Activated CD4-positive, alpha-beta T cell treated with anti-CD3 and anti-CD28 coated beads for 1 hour (primary cell): ENCODE measurements around the gene SORCS2.

Experiments
- DNase-seq: peaks from one replicate; pipeline ENCODE4 v3.0.0-alpha.2; 2020

Gene SORCS2

DNA sequence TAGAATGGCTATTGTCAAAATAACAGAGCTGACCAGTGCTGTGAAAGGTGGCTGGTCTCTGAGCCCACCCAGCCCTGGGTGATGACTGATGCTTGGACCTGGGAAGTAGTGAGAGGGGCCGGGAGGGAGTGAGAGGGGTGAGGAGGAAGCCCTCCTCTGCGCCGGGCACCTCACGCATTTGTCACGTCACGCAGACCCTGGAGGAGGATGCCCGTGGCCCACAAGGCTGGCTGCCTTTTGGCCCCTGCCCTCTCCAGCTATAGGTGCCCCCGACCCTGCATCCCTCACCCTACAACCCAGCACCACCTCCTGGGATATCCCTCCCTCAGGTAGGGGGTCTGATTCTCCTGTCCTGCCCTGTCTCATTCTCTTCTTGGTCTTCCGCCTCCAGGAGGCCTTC, 539.9 kb downstream of the SORCS2 start:
- DNase-seq = no peak

DNA sequence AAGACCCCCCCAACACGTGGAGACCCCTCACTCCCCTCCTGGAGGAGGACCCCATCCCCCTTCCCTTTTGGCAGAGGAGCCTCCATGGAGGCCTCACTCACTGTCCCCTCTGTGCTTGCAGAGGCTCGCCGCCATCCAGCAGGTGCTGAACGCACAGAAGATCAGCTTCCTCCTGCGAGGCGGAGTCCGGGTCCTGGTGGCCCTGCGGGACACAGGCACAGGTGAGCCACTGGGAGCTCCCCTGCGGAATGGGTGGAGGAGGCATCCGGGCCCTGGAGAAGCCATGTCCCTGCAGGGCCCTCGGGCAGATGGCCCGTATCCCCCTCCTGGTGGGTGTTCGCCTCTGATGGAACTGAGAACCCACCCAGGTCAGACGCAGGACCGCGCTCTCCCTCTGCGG, 540.9 kb downstream of the SORCS2 start:
- no peak for DNase-seq

DNA sequence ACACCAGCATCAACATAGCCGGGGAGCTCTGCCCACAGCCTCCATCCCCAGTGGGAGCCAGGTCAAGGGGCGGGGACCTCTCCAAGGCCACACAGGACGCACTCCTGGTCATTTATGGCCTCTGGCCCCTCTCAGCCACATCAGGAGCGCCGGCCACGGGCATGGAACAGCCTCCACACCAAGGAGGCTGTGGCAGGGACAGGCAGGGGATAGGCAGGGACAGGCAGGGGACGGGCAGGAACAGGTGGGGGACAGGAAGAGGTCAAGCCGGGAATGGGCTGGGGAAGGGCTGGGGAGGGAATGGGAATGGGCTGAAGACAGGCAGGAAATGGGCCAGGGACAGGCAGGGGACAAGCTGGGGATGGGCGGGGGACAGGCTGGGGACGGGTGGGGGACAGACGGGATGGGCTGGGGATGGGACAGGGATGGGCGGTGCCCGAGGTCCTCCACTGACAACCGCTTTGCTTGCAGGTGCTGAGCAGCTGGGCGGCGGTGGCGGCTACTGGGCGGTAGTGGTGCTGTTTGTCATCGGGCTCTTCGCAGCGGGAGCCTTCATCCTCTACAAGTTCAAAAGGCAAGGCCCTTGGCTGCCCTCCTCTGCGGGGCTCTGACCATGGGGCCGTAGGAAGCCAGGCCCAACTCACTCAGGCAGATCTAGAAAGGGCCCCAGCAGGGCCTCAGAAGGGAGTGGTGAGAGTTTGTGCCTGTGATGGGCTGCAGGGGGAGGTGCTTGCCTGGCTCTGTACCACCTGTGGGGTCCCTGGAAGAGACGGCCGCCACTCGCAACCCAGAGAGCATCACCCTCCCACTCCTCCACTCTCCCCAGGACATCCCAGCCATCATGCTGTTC, 541.7 kb downstream of the SORCS2 start:
- no peak for DNase-seq

DNA sequence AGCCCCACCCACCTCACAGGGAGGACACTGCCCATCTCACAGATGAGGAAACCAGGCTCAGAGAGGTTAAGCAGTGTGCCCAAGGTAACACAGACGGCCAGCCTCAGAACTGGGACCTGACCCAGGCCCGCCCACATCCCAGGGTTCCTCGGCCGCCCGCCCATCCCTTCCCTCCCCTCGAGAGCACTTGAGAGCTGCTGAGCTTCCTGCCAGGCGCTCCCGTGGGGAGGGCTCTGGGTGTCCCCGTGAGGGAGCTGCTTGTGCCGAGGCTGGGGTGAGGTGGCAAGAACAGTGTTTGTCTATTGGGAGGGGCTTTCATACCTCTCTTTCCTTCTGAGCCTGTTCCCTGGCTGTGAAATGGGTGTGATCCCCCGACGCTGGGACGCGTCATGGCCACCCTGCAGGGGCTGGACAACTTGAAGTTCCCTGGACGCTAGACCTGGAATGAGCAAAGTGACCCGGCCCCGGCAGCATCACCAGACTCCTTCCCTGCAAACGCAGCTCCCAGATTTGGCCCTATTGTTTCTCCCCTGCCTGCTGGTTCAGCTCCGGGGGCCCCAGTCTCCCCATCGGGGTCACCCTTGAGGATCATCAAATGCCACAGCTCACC, 542.4 kb downstream of the SORCS2 start:
- DNase-seq = no peak

DNA sequence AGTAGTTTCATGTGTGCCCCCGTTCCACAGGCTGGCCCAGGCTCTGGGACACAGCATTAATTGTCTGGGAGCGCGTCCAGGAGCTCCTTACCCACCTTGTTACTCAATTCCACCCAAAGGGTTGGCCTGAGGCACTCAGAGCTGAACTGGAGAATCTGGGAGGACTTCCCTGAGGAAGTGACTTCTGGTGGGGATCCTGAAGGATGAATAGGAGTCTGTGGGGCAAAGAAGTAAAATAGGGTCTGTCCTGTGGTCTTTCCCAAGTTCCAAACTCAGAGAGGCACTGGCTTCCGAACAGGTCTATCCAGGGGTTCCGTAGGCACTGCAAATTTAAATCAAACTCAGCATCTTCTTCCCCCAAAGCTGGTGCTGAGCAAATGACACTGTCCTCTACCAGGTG, 543.1 kb downstream of the SORCS2 start:
- no peak for DNase-seq

DNA sequence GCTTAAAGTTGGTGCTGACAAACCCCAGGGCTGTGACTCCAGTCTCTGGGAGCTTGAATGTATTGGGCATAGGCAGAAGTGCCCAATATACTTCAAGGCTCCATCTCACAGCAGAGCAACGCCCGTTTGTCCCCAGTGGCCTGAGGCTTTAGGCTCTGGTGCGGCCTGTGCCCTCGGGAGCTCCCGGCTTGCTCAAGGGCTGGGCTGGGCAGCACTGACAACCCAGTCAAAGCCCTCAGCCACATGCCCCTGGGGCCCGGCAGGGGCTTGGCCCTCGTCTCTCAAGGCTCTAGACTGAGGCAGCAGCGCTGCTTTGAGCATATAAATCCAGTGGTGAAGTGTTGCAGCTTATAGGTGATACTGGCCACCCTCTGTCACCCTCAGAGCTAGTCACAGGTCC, 543.6 kb downstream of the SORCS2 start:
- no peak for DNase-seq

DNA sequence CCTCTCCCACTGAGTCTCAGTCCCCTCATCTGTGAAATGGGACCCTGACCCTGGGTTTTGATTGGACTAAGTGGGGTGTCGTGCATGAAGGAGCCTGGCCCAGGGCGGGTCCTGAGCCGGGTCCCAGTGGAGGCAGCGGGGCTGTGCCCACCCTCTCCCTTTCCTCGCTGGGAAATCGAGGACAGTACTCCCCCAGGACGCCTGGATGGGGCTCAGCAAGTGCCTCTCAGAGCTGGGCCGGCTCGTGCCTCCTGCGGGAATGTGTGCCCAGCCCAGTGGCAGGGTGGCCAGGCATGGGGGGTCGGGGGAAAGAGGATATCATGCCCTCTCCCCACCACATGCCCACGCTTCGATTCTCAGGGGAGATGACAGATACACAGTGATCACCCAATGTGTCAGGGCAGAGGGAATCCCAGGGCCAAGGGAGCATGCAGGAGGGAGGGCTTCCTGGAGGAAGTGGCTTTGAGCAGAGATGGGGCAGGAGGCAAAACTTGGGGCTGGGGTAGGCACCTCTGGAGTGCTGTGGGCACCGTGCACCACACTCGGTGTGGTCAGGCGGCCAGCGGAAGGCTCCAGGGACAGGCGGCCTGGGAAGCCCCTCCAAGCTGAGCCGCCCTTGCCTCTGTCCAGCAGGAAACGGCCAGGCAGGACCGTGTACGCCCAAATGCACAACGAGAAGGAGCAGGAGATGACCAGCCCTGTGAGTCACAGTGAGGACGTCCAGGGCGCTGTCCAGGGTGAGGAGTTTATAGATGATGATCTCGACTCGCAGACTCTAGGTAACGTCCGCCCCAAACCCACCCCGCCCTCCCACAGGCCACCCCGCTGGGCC, 544.3 kb downstream of the SORCS2 start:
- DNase-seq = no peak

DNA sequence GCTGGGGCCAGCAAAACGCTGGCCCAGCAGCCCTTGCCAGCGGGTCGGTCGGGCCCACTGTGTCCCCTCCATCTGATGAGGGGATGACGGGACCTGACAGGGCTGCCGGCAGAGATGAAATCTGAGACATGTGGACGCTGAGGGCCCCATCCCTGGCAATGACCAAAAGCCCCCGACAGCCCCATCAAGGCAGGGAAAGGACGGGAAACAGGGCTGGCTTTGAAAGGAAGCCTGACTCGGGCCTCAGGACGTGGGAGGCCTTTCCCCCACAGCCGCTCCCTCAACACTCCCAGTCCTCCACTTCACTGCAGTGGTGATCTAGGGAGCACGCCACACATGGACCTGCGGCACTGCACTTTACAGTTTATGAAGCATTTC, 544.9 kb downstream of the SORCS2 start:
- DNase-seq = no peak

DNA sequence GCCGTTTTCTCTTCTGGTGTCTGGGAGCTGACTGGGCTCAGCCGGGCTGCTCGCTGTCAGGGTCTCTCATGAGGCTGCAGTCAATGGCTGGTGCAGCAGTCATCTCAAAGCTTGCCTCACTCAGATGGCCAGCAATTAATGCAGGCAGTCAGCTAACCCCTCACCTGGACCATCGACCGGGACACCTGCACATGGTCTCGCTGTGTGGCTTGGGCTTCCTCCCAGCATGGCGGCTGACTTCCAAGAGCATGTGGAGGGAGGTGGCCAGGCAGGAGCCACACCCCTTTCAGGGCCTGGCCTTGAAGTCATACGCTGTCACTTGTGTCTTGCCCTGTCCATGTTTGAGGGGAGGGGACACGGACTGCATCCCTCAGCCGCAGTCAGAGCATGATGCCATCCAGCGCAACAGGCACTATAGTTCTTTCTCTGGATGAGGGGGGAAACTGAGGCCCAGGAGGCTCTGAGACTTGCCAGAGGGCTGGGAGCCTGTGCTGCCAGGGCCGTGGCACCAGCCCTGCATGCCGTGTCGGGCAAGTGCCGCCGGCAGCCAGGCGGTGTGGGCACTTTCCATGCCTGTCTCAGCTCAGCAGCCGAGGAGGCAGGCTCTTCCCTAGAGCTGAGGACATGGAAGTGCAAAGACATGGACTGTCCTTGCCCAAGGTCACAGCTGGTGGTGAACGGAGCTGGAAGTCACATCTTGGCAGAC, 545.6 kb downstream of the SORCS2 start:
- no peak for DNase-seq

DNA sequence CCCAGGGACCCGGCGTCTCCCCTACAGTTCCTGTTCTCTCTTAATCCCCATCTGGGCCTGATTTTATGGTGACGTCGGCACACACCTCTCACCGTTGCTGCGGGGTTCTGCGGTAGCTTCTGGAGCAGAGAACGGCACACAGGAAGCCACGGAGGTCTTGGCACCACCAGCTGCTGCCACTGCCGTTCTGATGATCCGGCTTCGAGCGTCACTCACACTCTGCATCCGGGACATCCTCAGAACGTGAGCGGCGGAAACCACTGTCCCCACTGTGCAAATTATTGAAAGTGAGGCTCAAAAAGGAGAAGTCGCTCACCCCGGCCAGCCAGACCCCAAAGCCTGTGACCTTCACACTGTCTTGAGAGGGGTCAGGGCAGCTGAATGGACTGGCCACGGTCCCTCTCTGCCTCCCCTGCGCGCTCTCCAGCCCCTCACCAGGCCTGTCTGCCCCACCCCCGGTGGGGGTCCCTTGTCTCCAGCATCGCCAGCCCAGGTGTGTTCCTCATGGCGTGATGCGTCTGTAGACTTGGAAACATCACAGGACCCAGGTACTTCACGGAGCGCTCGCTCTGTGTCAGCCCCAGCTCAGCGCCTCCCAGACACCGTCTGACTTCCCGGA, 546.2 kb downstream of the SORCS2 start:
- DNase-seq = no peak

DNA sequence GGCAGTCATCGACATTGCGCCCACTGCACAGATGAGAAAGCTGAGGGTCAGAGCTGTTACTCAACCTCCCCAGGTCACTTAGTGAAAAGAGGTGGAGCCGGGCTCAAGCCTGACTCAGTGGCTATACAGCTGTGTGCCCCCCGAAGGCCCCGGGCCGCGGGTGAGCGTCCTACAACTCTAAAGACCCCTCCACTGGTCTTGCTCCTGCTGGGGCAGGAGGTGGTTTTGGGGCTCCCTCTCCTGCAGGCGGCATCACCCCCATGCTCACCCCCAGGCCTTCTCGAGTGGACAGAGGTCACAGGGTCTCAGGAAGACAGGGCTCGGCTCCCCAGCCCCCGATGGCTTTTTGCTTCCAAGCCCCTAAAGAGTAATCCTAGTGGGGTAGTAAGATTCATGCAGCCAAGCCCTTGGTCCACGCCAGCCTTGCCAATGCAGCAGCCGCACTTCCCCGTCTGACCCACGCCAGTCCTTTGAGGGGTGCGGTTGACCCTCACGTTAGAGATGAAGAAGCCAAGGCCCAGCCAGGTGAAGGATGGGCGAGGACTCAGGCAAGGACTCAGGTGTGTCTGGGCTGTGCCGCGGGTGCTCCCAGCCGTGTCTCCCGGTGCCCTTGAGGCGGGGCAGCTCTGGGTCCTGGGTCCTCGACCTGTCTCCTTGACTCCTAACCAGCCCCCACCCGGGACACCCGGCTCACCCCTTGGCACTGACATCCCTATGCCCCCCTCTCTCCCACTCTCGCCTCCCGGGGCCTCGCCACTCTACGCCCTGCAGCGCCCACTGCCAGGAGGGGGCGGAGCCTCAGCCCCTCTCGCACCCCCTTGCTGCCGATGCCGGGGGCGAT, 547.0 kb downstream of the SORCS2 start:
- DNase-seq = no peak

DNA sequence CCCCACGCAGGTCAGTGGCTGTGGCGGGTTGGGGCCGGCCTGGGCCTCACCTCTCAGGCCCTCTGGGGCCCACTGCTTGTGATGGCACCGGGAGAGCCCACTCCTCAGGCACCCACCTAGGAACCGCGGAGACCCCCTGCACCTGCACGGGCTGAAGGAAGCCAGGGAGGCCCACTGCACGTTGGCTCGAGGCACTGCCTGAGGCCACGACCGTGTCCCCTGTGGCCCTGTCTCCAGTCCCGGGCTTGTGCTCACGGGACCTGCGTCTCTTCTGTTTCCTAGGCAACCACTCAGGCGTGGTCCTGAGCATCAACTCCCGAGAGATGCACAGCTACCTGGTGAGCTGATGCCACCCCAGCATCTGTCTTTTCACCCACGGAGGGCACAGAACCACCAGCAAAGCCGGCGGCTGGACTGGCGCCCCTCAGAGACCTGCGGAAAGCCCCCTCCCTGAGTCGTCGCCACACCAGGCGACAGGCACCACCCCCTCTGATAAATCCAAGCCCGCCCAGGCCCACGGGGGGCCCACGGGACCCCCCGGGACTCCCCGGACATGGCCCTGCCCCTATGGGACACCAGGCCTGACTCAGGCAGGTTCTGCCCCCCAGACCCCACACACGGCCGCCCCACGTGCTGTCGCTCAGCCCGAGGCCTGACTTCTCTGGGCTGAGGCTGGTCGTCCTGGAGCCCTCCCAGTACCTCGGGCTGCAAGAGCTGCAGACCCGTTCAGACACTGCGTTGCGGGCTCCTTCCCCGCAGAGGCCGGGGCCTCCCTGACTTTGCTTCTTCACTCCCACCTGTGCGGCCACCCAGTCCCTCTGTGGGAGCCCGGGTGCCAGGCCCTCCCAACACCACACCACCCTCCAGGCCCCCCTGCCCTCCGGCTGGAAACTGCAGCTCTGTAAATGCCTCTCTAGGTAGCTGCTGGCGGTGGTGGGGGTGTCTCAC, 547.9 kb downstream of the SORCS2 start:
- DNase-seq = no peak

DNA sequence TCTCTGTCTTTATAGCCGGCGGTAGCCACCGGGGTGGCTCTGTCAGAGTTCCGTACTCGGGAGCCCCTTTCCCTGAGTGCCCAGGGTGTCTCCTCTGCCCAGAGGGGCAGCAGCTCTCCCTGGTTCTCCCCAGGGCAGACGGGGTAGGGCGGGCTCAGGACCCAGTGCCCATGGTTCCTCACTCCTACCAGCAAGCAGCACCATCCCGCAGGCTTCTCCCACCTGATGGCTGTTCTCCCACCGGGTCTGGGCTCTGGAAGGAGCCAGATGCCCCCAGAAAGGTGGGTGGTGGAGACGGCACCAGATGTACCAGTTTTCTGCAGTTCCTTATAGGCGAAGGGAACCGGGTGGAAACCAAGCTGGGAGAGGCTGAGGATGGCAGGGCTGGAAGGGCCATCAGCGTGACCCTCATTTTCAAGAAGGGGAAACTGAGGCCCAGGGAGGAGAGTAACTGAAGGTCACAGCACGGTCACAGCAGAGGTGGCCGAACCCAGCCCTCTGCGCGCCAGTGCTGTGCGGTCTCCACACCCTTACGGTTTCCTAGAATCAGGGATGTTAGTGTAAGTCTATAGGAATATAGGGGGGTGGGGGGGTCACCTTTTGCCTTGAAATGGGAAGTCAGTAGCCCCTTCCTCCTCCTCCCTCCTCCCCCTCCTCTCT, 548.7 kb downstream of the SORCS2 start:
- DNase-seq = no peak

DNA sequence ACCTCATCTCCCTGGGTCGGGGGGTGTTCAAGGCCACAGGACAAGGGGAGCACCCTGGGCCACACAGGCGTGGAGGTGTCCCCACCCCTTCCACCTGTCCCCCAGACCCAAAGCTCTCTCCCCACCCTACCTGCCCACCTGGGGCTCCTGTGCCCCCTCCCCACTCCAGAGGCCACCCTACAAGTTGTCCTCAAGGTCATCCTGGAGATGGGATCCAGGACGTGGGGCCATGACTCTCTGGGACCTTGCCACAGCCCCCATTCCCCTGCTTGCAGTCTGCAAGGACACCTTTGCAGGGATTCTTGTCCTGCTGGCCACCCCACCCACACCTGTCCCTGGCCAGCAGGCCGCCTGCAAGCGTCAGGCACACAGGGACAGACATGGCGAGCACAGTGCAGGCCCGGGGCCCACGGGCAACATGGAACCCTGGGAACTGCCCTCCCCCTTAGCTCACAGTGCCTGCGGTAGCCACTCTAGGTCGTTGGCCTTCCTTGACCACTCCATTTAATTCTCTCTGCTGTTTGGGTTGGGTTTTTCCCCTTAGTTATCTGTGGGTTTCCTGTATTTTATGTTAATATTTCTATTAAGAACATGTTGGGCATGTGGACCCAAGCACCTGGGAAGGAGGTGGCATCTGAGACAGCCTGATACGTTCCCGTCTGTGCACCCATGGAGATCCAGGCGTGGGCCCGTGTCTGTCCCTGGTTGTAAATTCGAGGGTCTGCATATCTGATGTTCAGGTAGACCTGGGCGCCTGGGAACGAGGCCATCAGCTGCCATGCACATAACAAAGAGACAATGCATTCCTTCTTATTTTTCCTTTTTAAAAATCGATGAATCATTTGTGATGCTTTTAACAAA, 549.8 kb downstream of the SORCS2 start:
- no peak for DNase-seq

DNA sequence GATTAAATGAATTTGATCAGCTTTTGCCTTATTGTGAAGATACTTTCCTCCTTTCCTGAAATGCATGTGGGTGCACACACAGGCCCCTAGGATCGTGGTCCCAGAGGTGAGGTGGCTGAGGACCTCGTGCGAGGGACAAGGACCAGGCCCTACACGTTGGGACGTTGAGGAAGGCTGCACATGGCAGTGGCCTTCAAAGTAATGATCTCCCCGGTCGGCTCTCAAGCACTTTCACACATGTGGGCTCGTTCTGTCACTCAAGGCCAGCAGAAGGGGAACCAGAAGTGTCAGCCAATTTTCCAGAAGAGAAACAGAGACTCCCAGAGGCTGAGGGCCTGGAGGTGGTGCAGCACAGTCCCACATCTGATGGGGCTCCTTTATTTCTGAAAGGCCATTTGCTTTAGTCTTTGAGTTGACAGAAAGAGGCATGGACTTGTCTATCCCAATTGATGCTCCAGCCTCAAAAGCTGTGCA, 550.5 kb downstream of the SORCS2 start:
- DNase-seq = no peak

DNA sequence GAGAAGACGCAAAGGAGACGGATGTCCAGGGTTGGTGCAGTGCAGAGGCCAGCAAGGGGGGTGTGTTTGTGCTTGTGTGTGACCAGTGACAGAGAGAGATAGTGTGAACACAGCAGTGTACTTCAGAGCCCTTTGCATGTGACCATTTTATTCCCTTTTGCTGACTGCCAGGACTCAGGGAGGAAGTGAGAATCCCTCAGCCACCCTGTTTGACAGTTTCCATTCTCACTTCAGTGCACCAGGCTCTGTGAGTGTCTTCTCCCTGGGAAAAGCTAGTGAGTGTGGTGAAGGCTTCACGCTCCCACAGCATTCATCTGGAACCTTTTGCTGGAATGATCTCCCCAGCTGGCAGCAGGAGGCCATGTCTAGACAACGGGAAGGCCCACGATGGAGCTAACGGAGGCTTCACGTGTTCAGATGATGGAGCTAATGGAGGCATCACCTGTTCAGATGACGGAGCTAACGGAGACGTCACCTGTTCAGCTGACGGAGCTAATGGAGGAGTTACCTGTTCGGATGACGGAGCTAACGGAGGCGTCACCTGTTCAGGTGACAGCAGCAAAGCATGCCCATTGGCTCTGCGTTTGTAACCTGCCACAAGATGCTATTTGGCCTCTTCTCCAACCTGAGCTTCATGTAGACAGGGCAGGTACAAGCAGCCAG, 551.9 kb downstream of the SORCS2 start:
- no peak for DNase-seq

DNA sequence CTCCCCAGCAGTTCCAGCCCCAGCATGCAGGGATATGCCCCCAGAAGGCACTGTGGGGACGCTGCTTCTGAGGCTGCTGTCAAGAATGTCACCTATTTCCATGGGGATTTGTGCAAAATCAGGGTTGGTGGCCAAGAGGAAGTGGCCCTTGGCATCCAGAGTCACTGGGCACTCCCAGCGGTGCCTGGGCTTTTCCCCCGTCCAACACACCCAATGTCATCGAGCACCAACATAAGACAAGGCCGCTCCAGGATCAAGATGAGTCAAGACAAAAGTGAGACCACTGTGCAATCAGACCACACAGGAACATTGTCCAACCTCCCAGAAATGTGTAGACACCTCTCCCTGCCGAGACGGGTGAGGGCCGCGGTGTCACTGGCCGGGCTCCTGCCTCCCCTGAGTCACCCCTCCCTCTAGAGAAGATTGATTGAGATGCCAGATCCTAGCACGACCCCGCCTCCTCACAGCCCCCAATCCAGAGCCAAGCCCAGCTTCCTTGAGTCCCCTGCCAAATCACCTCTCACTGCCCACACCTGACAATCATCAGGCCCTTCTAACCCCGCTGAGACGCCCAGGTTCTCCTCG, 553.1 kb downstream of the SORCS2 start:
- DNase-seq = no peak
